AG09319 (cell line): ENCODE results near the gene CYP4F8.

Experiments
- DNase-seq: peaks from one replicate; pipeline ENCODE4 v3.0.0-alpha.2; 2010; ENCODE audit warnings: low read depth; ENCODE audit errors: extremely low read depth
- CTCF ChIP-seq: IDR thresholded peaks from 2 replicates; pipeline ENCODE4 v1.5.1; 2011; ENCODE audit warnings: low read depth, mild to moderate bottlenecking, inconsistent platforms, low read length, moderate library complexity

Gene CYP4F8

DNA sequence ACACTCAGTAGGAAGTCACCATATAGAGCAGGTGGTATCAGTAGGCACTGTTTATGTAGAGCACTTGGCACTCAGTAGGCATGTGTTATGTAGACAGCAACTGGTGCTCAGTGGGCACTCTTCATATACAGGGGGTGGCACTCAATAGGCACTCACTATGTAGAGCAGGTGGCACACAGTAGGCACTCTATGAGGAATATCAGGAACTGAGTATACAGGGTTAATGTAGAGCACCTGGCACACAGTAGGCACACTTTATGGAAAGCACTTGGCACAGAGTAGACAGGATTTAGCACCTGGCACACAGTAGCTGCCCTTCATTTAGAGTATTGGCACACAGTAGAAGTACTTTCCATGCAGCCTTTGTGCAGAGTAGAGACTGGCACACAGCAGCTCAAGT, 24.6 kb downstream of the CYP4F8 start:
- DNase-seq = no peak
- TF ChIP-seq CTCF = no peak

DNA sequence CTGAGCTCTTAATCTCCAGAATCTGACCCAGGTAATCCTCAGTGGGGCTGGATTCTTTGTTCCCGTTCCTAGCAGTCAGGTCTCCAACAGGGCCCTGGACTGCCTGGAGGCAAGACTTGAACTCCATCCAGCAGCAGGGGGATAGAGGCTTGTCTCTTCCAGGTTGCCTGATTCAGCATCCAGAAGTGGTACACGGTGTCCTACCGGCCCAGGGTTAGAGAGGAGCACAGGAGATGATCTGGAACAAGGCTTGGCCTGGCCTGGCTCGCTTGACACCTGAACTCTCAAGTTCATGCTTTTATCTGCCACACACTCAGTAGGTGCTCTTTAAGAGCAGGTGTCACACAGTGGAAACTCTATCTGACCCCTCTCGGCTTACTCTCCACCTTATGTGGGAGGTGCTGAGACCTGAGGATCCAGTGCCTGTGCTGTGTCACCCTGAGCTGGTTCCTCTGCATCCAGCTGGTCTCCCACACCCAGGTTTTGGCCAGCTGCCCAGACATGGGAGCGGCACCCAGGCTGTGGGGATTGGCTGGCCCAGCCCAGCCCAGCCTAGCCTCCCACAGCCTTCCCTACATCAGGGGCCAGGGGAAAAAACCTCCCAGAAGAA, 25.4 kb downstream of the CYP4F8 start, which contains the start of gene CYP4F3:
Gene CYP4F3 (plus strand): TSS at position 604 of the 610 bp plus-strand sequence. CDS start 519 bp downstream, outside the sequence.
- no peak for TF ChIP-seq CTCF
- DNase-seq = no peak

DNA sequence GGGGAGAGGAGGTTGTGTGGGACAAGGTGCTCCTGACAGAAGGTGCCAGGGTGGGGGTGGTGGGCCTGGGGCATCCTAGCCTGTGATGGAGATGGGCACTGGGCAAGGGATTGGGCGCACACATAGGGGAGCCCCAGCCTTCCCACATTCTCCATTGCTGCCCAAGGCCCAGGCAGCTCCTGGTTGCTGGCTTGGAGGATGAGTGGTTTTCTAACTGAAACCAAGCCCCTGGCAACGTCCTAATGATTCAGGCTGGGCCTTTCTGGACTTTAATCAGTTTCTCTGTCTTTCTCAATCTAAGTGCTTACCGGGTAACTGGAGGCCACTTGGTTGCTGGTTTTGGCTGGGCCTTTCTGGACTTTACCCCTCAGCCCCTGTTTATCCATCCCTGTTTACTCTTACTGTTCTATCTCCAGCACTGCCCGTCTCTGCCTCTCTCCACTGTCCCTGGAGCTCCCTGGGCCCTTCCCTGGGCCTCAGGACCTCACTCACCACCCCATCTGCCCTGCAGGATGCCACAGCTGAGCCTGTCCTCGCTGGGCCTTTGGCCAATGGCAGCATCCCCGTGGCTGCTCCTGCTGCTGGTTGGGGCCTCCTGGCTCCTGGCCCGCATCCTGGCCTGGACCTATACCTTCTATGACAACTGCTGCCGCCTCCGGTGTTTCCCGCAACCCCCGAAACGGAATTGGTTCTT, 26.0 kb downstream of the CYP4F8 start:
- DNase-seq = no peak
- TF ChIP-seq CTCF = no peak

DNA sequence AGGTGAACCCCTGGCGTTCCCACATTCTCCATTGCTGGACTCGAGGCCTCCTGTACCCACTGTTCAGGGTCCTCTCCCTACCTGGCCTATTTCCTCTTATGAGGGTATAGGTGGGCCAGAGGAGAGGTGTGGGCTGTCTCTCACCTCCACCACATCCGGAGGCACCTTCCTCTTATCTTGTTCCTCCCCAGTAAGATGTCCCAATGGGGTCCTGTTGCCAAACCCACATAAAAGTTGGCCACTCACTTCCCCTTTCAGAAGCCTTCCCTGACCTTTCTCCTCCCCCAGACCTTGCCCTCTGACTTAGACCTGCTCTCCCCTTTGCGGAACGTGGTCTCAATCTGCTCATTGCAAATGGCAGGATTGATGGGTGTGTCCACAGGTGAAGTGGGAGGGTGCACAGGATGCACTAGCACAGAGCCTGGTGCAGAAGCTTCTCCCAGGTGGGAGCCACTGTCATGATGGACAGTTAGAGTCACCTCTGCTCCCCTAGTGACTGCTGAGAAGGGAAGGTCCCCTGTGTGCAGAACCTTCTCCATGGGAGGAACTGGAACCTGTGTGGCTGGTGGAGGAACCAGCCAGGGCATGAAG, 27.0 kb downstream of the CYP4F8 start:
- no peak for DNase-seq
- no peak for TF ChIP-seq CTCF

DNA sequence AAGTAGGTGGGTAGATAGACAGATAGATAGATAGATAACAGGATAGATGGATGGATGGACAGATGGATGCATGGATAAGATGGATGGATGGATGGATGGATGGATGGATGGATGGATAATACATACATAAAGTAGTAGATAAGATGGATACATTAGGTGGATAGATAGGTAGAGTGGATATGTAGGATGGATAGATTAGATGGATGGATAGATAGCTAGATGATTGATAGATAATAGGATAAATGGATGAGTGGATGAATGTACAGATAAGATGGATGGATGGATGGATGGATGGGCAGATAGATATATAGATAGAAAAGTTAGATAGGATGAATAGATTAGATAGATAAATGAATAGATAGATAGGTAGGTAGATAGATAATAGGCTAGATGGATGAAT, 27.8 kb downstream of the CYP4F8 start:
- no peak for DNase-seq
- TF ChIP-seq CTCF = no peak

GRCh38 chr19:15643387-15643786, 28.4 kb downstream of the CYP4F8 start:
- DNase-seq = no peak
- no peak for TF ChIP-seq CTCF

DNA sequence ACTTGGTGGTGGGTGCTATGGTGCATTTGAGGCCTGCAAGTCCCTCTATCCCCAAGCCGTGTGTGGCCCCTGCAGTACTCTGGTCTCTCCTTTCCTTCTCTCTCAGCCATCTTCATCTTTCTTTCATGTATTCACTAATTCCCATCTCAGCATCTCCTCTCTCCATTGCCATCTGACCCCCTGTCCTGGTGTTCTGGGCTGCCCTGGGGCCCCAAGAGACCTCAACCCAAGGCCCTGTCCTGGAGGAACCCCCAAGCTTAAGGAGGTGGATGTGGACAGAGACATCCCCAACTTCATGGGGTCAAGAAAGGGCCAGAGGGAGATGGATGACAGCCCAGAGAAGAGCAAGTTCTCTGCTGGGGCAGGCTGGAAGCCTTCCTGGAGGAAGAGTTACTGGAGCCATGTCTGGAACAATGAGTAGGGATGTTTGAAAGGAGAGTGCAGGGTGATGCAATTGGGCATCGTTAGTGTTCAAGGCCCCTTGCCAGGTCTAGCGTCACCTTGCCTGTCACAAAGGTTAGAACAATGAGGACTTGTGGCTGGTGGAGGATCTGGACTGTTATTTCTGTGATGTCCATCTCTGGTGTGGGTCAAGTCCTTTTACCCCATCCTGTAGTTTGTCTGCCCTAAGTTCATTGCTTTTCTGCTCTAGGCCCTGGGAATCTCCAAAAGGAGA, 29.2 kb downstream of the CYP4F8 start:
- DNase-seq = no peak
- TF ChIP-seq CTCF = no peak
